Activated CD8-positive, alpha-beta T cell treated with anti-CD3 and anti-CD28 coated beads for 36 hours (primary cell): ENCODE results near the gene LAGE3. TPM values are rescaled to one million over a fixed set of nuclear protein-coding genes. Genes with fewer than 3 reads are reported as not detected.

Experiments used
- ATAC-seq: fragments of 200-7000 bp; cut with Tn5 transposase; one replicate; pipeline ENCODE4 v1.10.0; 2021; ENCODE audit warnings: mild to moderate bottlenecking, moderate library complexity
- CTCF ChIA-PET: fragments of 350-600 bp; sonication (Branson Sonifier 250); formaldehyde crosslinking; loops from one replicate; lab custom pipeline; 2021; ENCODE audit warnings: antibody characterized with exemption; lab: Charles Lee
- POLR2A ChIA-PET: fragments of 350-600 bp; sonication (Branson Sonifier 250); formaldehyde crosslinking; loops from one replicate; lab custom pipeline; 2021; ENCODE audit warnings: antibody characterized with exemption; lab: Charles Lee
- DNase-seq: peaks from one replicate; pipeline ENCODE4 v3.0.0-alpha.2; 2020
- H3K27ac Mint-ChIP-seq: one replicate; pipeline ENCODE4 v1.8.0; 2021; ENCODE audit warnings: mild to moderate bottlenecking, mixed read lengths
- H3K27me3 Mint-ChIP-seq: one replicate; pipeline ENCODE4 v1.8.0; 2021; ENCODE audit warnings: mixed read lengths
- H3K36me3 Mint-ChIP-seq: one replicate; pipeline ENCODE4 v1.8.0; 2021; ENCODE audit warnings: low read depth, mixed read lengths
- H3K4me1 Mint-ChIP-seq: one replicate; pipeline ENCODE4 v1.8.0; 2021; ENCODE audit warnings: low read depth, mixed read lengths
- H3K4me3 Mint-ChIP-seq: one replicate; pipeline ENCODE4 v1.8.0; 2021; ENCODE audit warnings: mild to moderate bottlenecking, moderate library complexity, mixed read lengths
- H3K9me3 Mint-ChIP-seq: one replicate; pipeline ENCODE4 v1.8.0; 2021; ENCODE audit warnings: mixed read lengths
- intact Hi-C: fragments of 100-400 bp; cut with micrococcal nuclease; formaldehyde crosslinking; loops from one replicate; pipeline ENCODE4 v1.10.0; 2022
- total RNA-seq, 2 experiments: library from RNA; stranded (reverse); gene quantifications; one replicate each; pipeline ENCODE4 v1.2.3, GENCODE V29; 2021
- TF ChIP-seq, protein P1 (sequence below): fragments of 200-600 bp; IDR thresholded peaks from one replicate; pipeline ENCODE4 v1.8.0; 2022; ENCODE audit warnings: antibody characterized with exemption, mild to moderate bottlenecking

The LAGE3 gene
- total RNA-seq, 2 experiments from 2014 or later: 49.8 to 50.1 TPM

DNA sequence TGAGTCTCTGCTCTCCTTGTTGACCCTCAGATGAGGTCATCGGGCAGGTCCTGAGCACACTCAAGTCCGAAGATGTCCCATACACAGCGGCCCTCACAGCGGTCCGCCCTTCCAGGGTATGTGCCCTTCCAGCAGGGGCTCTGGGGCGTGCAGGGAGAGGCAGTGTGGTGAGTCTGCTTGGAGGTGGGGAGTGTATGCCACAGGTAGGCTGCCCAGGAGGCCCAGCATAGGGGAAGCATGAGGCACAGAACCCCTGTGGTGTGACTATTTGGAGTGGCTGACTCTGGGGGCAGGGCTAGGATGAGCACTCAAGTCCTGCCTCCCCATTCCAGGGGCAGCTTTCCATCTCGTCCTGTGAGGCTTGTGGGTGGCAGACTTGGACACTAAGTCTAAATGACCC, 45.5 kb downstream of the LAGE3 start:
- Mint-ChIP-seq H3K27me3 (no peaks in the 10 kb centered on the region), H3K4me3 (no peak overlapping the region), H3K36me3 (peaks cover 11% of the 10 kb centered on the region), H3K27ac (no peak overlapping the region), H3K4me1 (peaks cover 26% of the 10 kb centered on the region), H3K9me3 (no peaks in the 10 kb centered on the region)
- TF ChIP-seq, protein P1, sequence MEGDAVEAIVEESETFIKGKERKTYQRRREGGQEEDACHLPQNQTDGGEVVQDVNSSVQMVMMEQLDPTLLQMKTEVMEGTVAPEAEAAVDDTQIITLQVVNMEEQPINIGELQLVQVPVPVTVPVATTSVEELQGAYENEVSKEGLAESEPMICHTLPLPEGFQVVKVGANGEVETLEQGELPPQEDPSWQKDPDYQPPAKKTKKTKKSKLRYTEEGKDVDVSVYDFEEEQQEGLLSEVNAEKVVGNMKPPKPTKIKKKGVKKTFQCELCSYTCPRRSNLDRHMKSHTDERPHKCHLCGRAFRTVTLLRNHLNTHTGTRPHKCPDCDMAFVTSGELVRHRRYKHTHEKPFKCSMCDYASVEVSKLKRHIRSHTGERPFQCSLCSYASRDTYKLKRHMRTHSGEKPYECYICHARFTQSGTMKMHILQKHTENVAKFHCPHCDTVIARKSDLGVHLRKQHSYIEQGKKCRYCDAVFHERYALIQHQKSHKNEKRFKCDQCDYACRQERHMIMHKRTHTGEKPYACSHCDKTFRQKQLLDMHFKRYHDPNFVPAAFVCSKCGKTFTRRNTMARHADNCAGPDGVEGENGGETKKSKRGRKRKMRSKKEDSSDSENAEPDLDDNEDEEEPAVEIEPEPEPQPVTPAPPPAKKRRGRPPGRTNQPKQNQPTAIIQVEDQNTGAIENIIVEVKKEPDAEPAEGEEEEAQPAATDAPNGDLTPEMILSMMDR: no peak
- ATAC-seq (no peak), DNase-seq (no peak)
- POLR2A ChIA-PET: interaction anchor here (1.4 kb wide), 1 partner anchor 34 kb away, joined by 6 read pairs; no protein-coding TSS in a partner anchor
- CTCF ChIA-PET: no interaction called here
- intact Hi-C loops: no loop called here

DNA sequence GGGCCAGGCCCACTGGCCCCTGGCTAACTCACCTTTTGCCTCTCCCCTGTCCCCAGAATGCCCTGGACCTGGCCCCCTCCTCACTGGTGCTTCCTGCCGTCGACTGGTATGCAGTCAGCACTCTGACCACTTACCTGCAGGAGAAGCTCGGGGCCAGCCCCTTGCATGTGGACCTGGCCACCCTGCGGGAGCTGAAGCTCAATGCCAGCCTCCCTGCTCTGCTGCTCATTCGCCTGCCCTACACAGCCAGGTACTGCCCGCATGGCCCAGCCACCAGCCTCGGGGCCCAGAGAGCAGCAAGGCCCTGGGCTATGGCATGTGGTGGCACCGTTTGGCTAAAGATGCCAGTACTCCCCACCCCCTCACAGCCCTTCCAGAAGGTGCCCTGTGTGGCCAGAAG, 46.9 kb downstream of the LAGE3 start:
- Mint-ChIP-seq H3K4me3 (no peak overlapping the region), H3K4me1 (peaks cover 25% of the 10 kb centered on the region), H3K27ac (no peak overlapping the region), H3K36me3 (peaks cover 11% of the 10 kb centered on the region), H3K9me3 (no peaks in the 10 kb centered on the region), H3K27me3 (no peaks in the 10 kb centered on the region)
- TF ChIP-seq, protein P1: no peak
- no peak for ATAC-seq
- DNase-seq: no peak
- intact Hi-C loops: no loop called here
- ChIA-PET POLR2A (interaction anchor here (0.9 to 1.4 kb wide), 3 partner anchors 17 to 34 kb away, joined by 3 to 6 read pairs (median 4); partner anchors contain the start of gene RPL10), CTCF (no interaction called here)

DNA sequence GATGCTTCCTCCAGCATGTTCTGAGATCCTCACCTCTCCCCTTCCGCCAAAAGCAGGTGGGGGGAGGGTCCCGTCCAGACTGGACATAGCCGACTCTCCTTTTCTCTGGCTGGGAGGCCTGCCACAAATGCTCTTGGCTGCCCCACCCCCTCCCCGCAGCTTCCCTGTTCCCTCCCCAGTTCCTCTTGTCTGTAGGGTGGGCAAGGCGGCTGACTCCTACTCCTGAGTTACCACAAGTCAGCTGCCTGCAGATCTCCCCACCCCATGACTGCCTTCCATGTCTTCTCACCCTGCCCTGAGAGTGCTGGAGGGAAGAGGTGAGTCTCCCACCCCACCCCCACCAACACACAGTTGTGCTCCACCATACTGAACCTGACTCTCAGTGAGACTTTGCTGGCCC, 47.7 kb downstream of the LAGE3 start:
- TF ChIP-seq, protein P1: no peak
- Mint-ChIP-seq H3K27me3 (no peaks in the 10 kb centered on the region), H3K4me3 (no peak overlapping the region), H3K27ac (no peak overlapping the region), H3K36me3 (peaks cover 10% of the 10 kb centered on the region), H3K9me3 (no peaks in the 10 kb centered on the region), H3K4me1 (peaks cover 24% of the 10 kb centered on the region)
- ATAC-seq: no peak
- POLR2A ChIA-PET: interaction anchor here (0.7 to 1.2 kb wide), 3 partner anchors 17 to 63 kb away, joined by 3 read pairs; no protein-coding TSS in a partner anchor
- intact Hi-C loops: no loop called here
- CTCF ChIA-PET: no interaction called here
- DNase-seq: no peak

DNA sequence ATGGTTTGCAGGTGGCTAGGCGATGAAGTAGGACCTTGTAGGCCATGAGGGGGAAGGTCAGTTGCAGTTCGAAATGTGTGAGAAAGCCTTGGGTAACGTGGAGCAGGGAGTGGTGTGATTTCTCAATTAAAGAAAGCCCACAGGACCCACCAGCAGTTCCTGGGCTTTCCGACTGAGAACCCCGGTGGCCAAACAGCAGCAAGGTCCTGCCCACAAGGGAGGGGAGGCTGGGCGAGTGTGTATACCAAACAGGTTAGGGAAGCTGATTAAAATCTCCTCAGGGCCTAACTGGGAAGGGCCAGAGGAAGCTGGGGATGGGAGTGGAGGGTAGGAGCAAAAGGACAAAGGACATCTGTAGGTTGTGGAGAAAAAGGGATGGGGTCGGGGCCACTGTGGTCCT, 48.2 kb downstream of the LAGE3 start:
- H3K4me3 Mint-ChIP-seq: no peak overlapping the region
- intact Hi-C loops: no loop called here
- peak overlapping the region; percentile 82 for H3K27ac Mint-ChIP-seq
- H3K4me1 Mint-ChIP-seq: peaks cover 20% of the 10 kb centered on the region
- DNase-seq: no peak
- H3K9me3 Mint-ChIP-seq: no peaks in the 10 kb centered on the region
- H3K27me3 Mint-ChIP-seq: no peaks in the 10 kb centered on the region
- ChIA-PET POLR2A (interaction anchor here (0.7 to 1.2 kb wide), 2 partner anchors 20 to 63 kb away, joined by 3 read pairs; no protein-coding TSS in a partner anchor), CTCF (no interaction called here)
- H3K36me3 Mint-ChIP-seq: peaks cover 6% of the 10 kb centered on the region
- no peak for ATAC-seq
- TF ChIP-seq, protein P1: no peak

DNA sequence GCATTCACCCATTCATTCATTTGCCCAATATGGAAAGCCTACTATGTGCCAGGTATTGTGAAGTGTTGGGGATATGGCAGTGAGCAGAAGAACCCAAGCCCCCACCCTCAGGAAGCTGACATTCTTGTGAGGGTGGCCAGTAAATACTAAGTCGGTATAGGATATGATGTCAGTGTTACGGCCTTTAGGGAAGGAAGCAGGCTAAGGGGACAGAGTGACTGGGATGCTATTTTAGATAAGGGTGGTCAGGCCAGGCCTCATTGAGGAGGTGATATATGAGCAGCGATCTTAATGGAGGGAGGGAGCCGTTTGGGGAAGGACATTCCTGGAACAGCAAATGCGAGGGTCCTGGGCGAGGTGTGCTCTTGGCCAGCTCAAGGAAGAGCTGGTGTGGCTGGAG, 48.6 kb downstream of the LAGE3 start:
- Mint-ChIP-seq H3K4me3 (no peak overlapping the region), H3K27ac (peak overlapping the region; percentile 82), H3K27me3 (no peaks in the 10 kb centered on the region), H3K9me3 (no peaks in the 10 kb centered on the region), H3K36me3 (peaks cover 4% of the 10 kb centered on the region), H3K4me1 (peaks cover 19% of the 10 kb centered on the region)
- ChIA-PET CTCF (no interaction called here), POLR2A (interaction anchor here (1.2 kb wide), 1 partner anchor 20 kb away, joined by 3 read pairs; no protein-coding TSS in a partner anchor)
- DNase-seq (no peak), ATAC-seq (no peak)
- intact Hi-C loops: no loop called here
- TF ChIP-seq, protein P1: no peak
